Activated CD8-positive, alpha-beta memory T cell treated with anti-CD3 and anti-CD28 coated beads for 1 hour (primary cell): Measurements from ENCODE around the gene C2orf80.
"Not testable (repeated sequence)": the region's sequence is repeated elsewhere in the genome, so short reads cannot be mapped to it uniquely, and the experiment has no call there.

Source experiments
- DNase-seq, 2 donors: peaks; one replicate each; pipeline ENCODE4 v3.0.0-alpha.2; 2020; ENCODE audit warnings: low read depth in 1 of 2; ENCODE audit errors: extremely low read depth in 1 of 2

The C2orf80 gene

GRCh38 chr2:208179028-208179609 lies 10.7 kb downstream of the C2orf80 start:
- DNase-seq = no peak

GRCh38 chr2:208175840-208176153 lies 14.0 kb downstream of the C2orf80 start:
- DNase-seq = no peak

GRCh38 chr2:208175069-208175839 lies 14.6 kb downstream of the C2orf80 start:
- peak; percentile 6 to 21 for DNase-seq

- no peak for DNase-seq
Measured at GRCh38 chr2:208174144-208174543, 15.7 kb downstream of the C2orf80 start.

GRCh38 chr2:208172125-208172524 lies 17.7 kb downstream of the C2orf80 start:
- no peak for DNase-seq

GRCh38 chr2:208164951-208165755 lies 24.7 kb downstream of the C2orf80 start:
- no peak for DNase-seq

- no peak for DNase-seq
Measured at GRCh38 chr2:208163489-208163888, 26.3 kb downstream of the C2orf80 start, which contains the start of gene CRYGA. CRYGA (minus strand) TSS chr2:208163589; CDS start chr2:208163556, 33 bp downstream.

- DNase-seq = no peak
Measured at GRCh38 chr2:208156439-208156838, 33.4 kb downstream of the C2orf80 start.

GRCh38 chr2:208153156-208153555 lies 36.7 kb downstream of the C2orf80 start:
- no peak for DNase-seq

GRCh38 chr2:208150956-208151355 lies 38.9 kb downstream of the C2orf80 start:
- DNase-seq = no peak

- no peak for DNase-seq
Measured at GRCh38 chr2:208150094-208150493, 39.7 kb downstream of the C2orf80 start.

GRCh38 chr2:208148803-208149202 lies 41.0 kb downstream of the C2orf80 start:
- DNase-seq = no peak

- no peak for DNase-seq
Measured at GRCh38 chr2:208147759-208148158, 42.1 kb downstream of the C2orf80 start.

- no peak for DNase-seq
Measured at GRCh38 chr2:208147008-208147407, 42.8 kb downstream of the C2orf80 start.

- no peak for DNase-seq
Measured at GRCh38 chr2:208146006-208146405, 43.8 kb downstream of the C2orf80 start, which contains the start of gene CRYGB. CRYGB (minus strand) TSS chr2:208146158; CDS start chr2:208146120, 38 bp downstream.

GRCh38 chr2:208142925-208143799 lies 46.7 kb downstream of the C2orf80 start:
- DNase-seq = no peak

GRCh38 chr2:208142240-208142924 lies 47.4 kb downstream of the C2orf80 start:
- no peak for DNase-seq

GRCh38 chr2:208139447-208139846 lies 50.4 kb downstream of the C2orf80 start:
- no peak for DNase-seq

GRCh38 chr2:208138334-208138733 lies 51.5 kb downstream of the C2orf80 start:
- DNase-seq = not testable (repeated sequence)

GRCh38 chr2:208136716-208137094 lies 53.1 kb downstream of the C2orf80 start:
- DNase-seq = no peak
